Measurements from ENCODE around the gene LACRT. TPM values are rescaled to one million over a fixed set of nuclear protein-coding genes. Genes with fewer than 3 reads are reported as not detected.

LACRT gene
- total and polyA plus RNA-seq, 2 donors (not counting 1 experiment from before 2014, with no cell fraction given): not detected

DNA sequence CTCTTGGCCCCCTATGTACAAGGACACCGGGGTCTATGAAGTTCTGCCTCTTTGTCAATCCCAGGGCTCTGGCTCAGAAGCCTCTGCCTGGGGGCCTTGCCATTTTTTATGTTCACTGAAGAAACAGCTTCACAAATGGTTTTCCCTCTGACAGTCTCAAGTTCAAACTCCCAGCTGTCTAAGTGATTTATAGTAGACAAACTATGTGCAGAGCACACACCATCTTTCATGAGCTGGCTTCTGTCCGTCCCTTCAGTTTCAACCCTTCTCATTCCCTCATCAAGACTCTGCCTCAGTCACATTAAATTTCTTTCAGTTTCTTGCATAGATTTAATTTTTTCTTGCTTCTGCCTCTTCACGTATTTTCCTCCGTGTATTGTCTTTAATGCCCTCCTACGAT lies 16.2 kb upstream of the LACRT start:
- Mint-ChIP-seq H3K9me3 (ENCODE audit: insufficient read depth) (no peaks in the 10 kb centered on the region), H3K27ac (no peak overlapping the region), H3K4me1 (no peaks in the 10 kb centered on the region), H3K4me3 (no peak overlapping the region), H3K27me3 (peaks cover 33% of the 10 kb centered on the region)
- H4K20me1 ChIP-seq (ENCODE audit: control insufficient read depth, insufficient read depth, low read length, poor library complexity, severe bottlenecking): no peaks in the 10 kb centered on the region
- peaks cover 0 to 19% (median 4%) of the 10 kb centered on the region in 4 experiments for H3K27me3 ChIP-seq (replicated peaks in 1 of 4; ENCODE audit: control extremely low read depth in 1 of 4, control insufficient read depth in 3 of 4, insufficient read depth in 4 of 4, low read length in 3 of 4)
- no peaks in the 10 kb centered on the region for H3K79me2 ChIP-seq (ENCODE audit: control insufficient read depth, insufficient read depth, low read length)
- no peak overlapping the region for H3K27ac ChIP-seq (ENCODE audit: low read length in 2 of 2)
- H2AFZ ChIP-seq (ENCODE audit: insufficient read depth, low read depth, low read length, poor library complexity, severe bottlenecking): no peak overlapping the region
- H3K4me2 ChIP-seq (replicated peaks; ENCODE audit: low read depth, low read length, poor library complexity, severe bottlenecking): no peak overlapping the region
- H3K9me3 ChIP-seq (ENCODE audit: control extremely low read depth in 1 of 3, control insufficient read depth in 2 of 3, insufficient read depth in 1 of 3, low read length in 2 of 3): no peaks in the 10 kb centered on the region
- 96% methylated on average over 5 of the region's 5 CpGs for WGBS (ENCODE audit: insufficient coverage)
- intact Hi-C loops (cut with micrococcal nuclease): no loop called here
- ATAC-seq (ENCODE audit: low read depth) (no peak), DNase-seq (no peak)
- no peak overlapping the region for H3K9ac ChIP-seq (ENCODE audit: low read length)
- no peak for TF ChIP-seq EZH2 (IDR thresholded peaks at IDR 0.05; ENCODE audit: borderline replicate concordance, insufficient read depth, low read depth, low read length, poor library complexity, severe bottlenecking)
- TF ChIP-seq, protein P1, sequence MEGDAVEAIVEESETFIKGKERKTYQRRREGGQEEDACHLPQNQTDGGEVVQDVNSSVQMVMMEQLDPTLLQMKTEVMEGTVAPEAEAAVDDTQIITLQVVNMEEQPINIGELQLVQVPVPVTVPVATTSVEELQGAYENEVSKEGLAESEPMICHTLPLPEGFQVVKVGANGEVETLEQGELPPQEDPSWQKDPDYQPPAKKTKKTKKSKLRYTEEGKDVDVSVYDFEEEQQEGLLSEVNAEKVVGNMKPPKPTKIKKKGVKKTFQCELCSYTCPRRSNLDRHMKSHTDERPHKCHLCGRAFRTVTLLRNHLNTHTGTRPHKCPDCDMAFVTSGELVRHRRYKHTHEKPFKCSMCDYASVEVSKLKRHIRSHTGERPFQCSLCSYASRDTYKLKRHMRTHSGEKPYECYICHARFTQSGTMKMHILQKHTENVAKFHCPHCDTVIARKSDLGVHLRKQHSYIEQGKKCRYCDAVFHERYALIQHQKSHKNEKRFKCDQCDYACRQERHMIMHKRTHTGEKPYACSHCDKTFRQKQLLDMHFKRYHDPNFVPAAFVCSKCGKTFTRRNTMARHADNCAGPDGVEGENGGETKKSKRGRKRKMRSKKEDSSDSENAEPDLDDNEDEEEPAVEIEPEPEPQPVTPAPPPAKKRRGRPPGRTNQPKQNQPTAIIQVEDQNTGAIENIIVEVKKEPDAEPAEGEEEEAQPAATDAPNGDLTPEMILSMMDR (IDR thresholded peaks at IDR 0.05): no peak
- no peaks in the 10 kb centered on the region for H3K4me1 ChIP-seq (ENCODE audit: control insufficient read depth in 2 of 2, insufficient read depth in 2 of 2, low read length in 2 of 2)
- POLR2A ChIA-PET: no interaction called here
- CTCF ChIA-PET: no interaction called here
- H3K36me3 ChIP-seq (replicated peaks in 1 of 2; ENCODE audit: control extremely low read depth in 1 of 2, control insufficient read depth in 1 of 2, extremely low read depth in 1 of 2, insufficient read depth in 2 of 2, low read length in 1 of 2): no peaks in the 10 kb centered on the region
- no peak overlapping the region for H3K4me3 ChIP-seq (ENCODE audit: control extremely low read depth in 1 of 5, extremely low read depth in 1 of 5, insufficient read depth in 1 of 5, low read depth in 2 of 5, low read length in 4 of 5)

DNA sequence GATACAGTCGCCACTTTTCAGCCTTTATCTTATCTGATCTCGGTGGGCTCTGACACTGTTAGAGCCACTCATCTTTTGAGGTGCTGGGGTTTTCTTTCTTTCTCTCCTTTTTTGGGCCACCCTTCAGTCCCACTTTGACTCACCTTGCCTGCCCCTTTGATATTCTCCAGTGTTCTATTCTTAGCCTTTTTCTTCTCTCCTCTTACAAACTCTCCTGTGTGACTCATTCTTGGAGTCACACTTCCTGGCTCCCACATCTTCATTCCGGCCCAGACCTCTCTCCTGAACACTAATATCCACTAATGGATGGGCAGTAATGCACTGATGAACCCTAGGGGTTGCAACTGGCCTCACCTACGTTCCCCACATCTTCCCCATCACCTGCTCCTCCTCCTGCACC lies 15.7 kb upstream of the LACRT start:
- no peaks in the 10 kb centered on the region for H3K9me3 ChIP-seq (ENCODE audit: control extremely low read depth in 1 of 3, control insufficient read depth in 2 of 3, insufficient read depth in 1 of 3, low read length in 2 of 3)
- intact Hi-C loops (cut with micrococcal nuclease): no loop called here
- no peak overlapping the region for H3K4me2 ChIP-seq (replicated peaks; ENCODE audit: low read depth, low read length, poor library complexity, severe bottlenecking)
- peaks cover 0 to 19% (median 4%) of the 10 kb centered on the region in 4 experiments for H3K27me3 ChIP-seq (replicated peaks in 1 of 4; ENCODE audit: control extremely low read depth in 1 of 4, control insufficient read depth in 3 of 4, insufficient read depth in 4 of 4, low read length in 3 of 4)
- no peaks in the 10 kb centered on the region for H4K20me1 ChIP-seq (ENCODE audit: control insufficient read depth, insufficient read depth, low read length, poor library complexity, severe bottlenecking)
- no peak for ATAC-seq (ENCODE audit: low read depth)
- no peak overlapping the region for H3K27ac Mint-ChIP-seq
- 67% methylated on average over 1 of the region's 4 CpGs for WGBS (ENCODE audit: insufficient coverage)
- no peak overlapping the region for H3K4me3 Mint-ChIP-seq
- H3K9me3 Mint-ChIP-seq (ENCODE audit: insufficient read depth): no peaks in the 10 kb centered on the region
- H3K27ac ChIP-seq (ENCODE audit: low read length in 2 of 2): no peak overlapping the region
- DNase-seq: no peak
- no peak overlapping the region for H2AFZ ChIP-seq (ENCODE audit: insufficient read depth, low read depth, low read length, poor library complexity, severe bottlenecking)
- ChIA-PET POLR2A (no interaction called here), CTCF (interaction anchor here (1.9 kb wide), 1 partner anchor 10 kb away, joined by 7 read pairs; no protein-coding TSS in a partner anchor)
- H3K79me2 ChIP-seq (ENCODE audit: control insufficient read depth, insufficient read depth, low read length): no peaks in the 10 kb centered on the region
- H3K4me1 Mint-ChIP-seq: no peaks in the 10 kb centered on the region
- H3K27me3 Mint-ChIP-seq: peaks cover 33% of the 10 kb centered on the region
- H3K9ac ChIP-seq (ENCODE audit: low read length): no peak overlapping the region
- no peaks in the 10 kb centered on the region for H3K36me3 ChIP-seq (replicated peaks in 1 of 2; ENCODE audit: control extremely low read depth in 1 of 2, control insufficient read depth in 1 of 2, extremely low read depth in 1 of 2, insufficient read depth in 2 of 2, low read length in 1 of 2)
- TF ChIP-seq, protein P1 (IDR thresholded peaks at IDR 0.05): no peak
- TF ChIP-seq EZH2 (IDR thresholded peaks at IDR 0.05; ENCODE audit: borderline replicate concordance, insufficient read depth, low read depth, low read length, poor library complexity, severe bottlenecking): no peak
- H3K4me3 ChIP-seq (ENCODE audit: control extremely low read depth in 1 of 5, extremely low read depth in 1 of 5, insufficient read depth in 1 of 5, low read depth in 2 of 5, low read length in 4 of 5): no peak overlapping the region
- no peaks in the 10 kb centered on the region for H3K4me1 ChIP-seq (ENCODE audit: control insufficient read depth in 2 of 2, insufficient read depth in 2 of 2, low read length in 2 of 2)
